ENCODE data around the gene PTPRN2. TPM values are rescaled to one million over a fixed set of nuclear protein-coding genes. Genes with fewer than 3 reads are reported as not detected.

The PTPRN2 gene
- total and polyA plus RNA-seq, 2 of the 13 experiments (the other 11 are each of a cell fraction or from before 2014, with no cell fraction given) = 2.5 to 24.2 TPM

GRCh38 chr7:157568770-157569584 is 1018.6 kb downstream of the PTPRN2 start (continued):
- TF ChIP-seq ARID3A (IDR thresholded peaks at IDR 0.05; ENCODE audit: low read depth, low read length) (no peak), MTF2 (CRISPR knock-in tag; IDR thresholded peaks at IDR 0.05; ENCODE audit: borderline replicate concordance) (no peak), NR2F1 (CRISPR knock-in tag; IDR thresholded peaks at IDR 0.05) (no peak), ARNT (IDR thresholded peaks at IDR 0.05) (no peak), HDAC1 (CRISPR knock-in tag; IDR thresholded peaks at IDR 0.05) (0 out of 2 replicates have a peak, but pooled peaks have one; percentile 47), ZBTB43 (CRISPR knock-in tag; conservative IDR thresholded peaks at IDR 0.05) (no peak), ZNF382 (CRISPR knock-in tag; IDR thresholded peaks at IDR 0.05; ENCODE audit: borderline replicate concordance) (no peak), ZNF530 (CRISPR knock-in tag; IDR thresholded peaks at IDR 0.05; ENCODE audit: low read depth) (no peak), CHD4 (IDR thresholded peaks at IDR 0.05; ENCODE audit: borderline replicate concordance, low read length) (no peak), ZNF343 (CRISPR knock-in tag; IDR thresholded peaks at IDR 0.05) (0 out of 2 replicates have a peak, but pooled peaks have one; percentile 40), TBX3 (IDR thresholded peaks at IDR 0.05; ENCODE audit: borderline replicate concordance) (peak; percentile 7; the same call in 1 of the 2 replicates), TOE1 (CRISPR knock-in tag; IDR thresholded peaks at IDR 0.05) (no peak), PITX1 (CRISPR knock-in tag; IDR thresholded peaks at IDR 0.05) (no peak), RFX5 (IDR thresholded peaks at IDR 0.05; ENCODE audit: low read depth, low read length) (no peak), ARID2 (CRISPR knock-in tag; IDR thresholded peaks at IDR 0.05; ENCODE audit: borderline replicate concordance) (no peak), ZNF281 (CRISPR knock-in tag; IDR thresholded peaks at IDR 0.05; ENCODE audit: borderline replicate concordance) (0 out of 2 replicates have a peak, but pooled peaks have one; percentile 13), TCF7 (IDR thresholded peaks at IDR 0.05; ENCODE audit: low read depth) (no peak), ZFP82 (CRISPR knock-in tag; IDR thresholded peaks at IDR 0.05; ENCODE audit: borderline replicate concordance) (no peak), JUNB (CRISPR knock-in tag; IDR thresholded peaks at IDR 0.05; ENCODE audit: borderline replicate concordance) (no peak), ZNF296 (CRISPR knock-in tag; conservative IDR thresholded peaks at IDR 0.05) (no peak), RARG (CRISPR knock-in tag; IDR thresholded peaks at IDR 0.05; ENCODE audit: low read depth) (no peak), UBTF (CRISPR knock-in tag; IDR thresholded peaks at IDR 0.05) (peak; percentile 45)
